Measurements from ENCODE around the gene ARID1A. TPM values are rescaled to one million over a fixed set of nuclear protein-coding genes. Genes with fewer than 3 reads are reported as not detected.

Gene ARID1A
- total and polyA plus RNA-seq, 9 donors = 27.6 to 102 (median 62.1) TPM

- H3K4me3 ChIP-seq = no peak overlapping the region
- TF ChIP-seq, protein P1, sequence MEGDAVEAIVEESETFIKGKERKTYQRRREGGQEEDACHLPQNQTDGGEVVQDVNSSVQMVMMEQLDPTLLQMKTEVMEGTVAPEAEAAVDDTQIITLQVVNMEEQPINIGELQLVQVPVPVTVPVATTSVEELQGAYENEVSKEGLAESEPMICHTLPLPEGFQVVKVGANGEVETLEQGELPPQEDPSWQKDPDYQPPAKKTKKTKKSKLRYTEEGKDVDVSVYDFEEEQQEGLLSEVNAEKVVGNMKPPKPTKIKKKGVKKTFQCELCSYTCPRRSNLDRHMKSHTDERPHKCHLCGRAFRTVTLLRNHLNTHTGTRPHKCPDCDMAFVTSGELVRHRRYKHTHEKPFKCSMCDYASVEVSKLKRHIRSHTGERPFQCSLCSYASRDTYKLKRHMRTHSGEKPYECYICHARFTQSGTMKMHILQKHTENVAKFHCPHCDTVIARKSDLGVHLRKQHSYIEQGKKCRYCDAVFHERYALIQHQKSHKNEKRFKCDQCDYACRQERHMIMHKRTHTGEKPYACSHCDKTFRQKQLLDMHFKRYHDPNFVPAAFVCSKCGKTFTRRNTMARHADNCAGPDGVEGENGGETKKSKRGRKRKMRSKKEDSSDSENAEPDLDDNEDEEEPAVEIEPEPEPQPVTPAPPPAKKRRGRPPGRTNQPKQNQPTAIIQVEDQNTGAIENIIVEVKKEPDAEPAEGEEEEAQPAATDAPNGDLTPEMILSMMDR (IDR thresholded peaks at IDR 0.05) = no peak
- TF ChIP-seq EP300 (IDR thresholded peaks at IDR 0.05) = no peak
- TF ChIP-seq POLR2A (IDR thresholded peaks at IDR 0.05) = no peak
- intact Hi-C loops (cut with DNase I) = loop anchor here in 1 of 4 donors (10.0 kb wide), 1 partner anchor 45 kb away; no protein-coding TSS in a partner anchor
- WGBS, 3 donors = 77 to 80% (median 79%) methylated on average over 6 of the region's 6 CpGs
- no peaks in the 10 kb centered on the region for H3K27me3 ChIP-seq
- no peaks in the 10 kb centered on the region for H3K9me3 ChIP-seq
- H3K36me3 ChIP-seq = no peaks in the 10 kb centered on the region
- peaks cover 11% of the 10 kb centered on the region for H3K4me1 ChIP-seq (ENCODE audit: insufficient read depth)
- H3K27ac ChIP-seq = no peak overlapping the region
- DNase-seq = no peak
Measured at GRCh38 chr1:26829184-26829911, 133.5 kb downstream of the ARID1A start.

GRCh38 chr1:26831059-26831458, 135.2 kb downstream of the ARID1A start:
- Histone ChIP-seq H3K27me3 (no peaks in the 10 kb centered on the region), H3K4me1 (ENCODE audit: insufficient read depth) (peaks cover 11% of the 10 kb centered on the region), H3K36me3 (no peaks in the 10 kb centered on the region), H3K4me3 (no peak overlapping the region), H3K27ac (no peak overlapping the region), H3K9me3 (no peaks in the 10 kb centered on the region)
- DNase-seq = no peak
- TF ChIP-seq EP300 (IDR thresholded peaks at IDR 0.05) = no peak
- TF ChIP-seq, protein P1 (IDR thresholded peaks at IDR 0.05) = no peak
- no peak for TF ChIP-seq POLR2A (IDR thresholded peaks at IDR 0.05)
- intact Hi-C loops (cut with DNase I) = no loop called here
- WGBS, 3 donors = 90 to 95% (median 94%) methylated on average over 3 of the region's 3 CpGs

Small RNA genes lying within 50 kb of the gene (small RNA-seq; reads per million reads assigned to genes)
- not detected for gene AL627082.1
- not detected for gene RN7SL165P

Other genes starting within 250 kb of the ARID1A start
- gene HMGN2, start 223.6 kb upstream of the ARID1A start, total RNA-seq = 100 to 1,000 TPM; 199 to 504 (median 381) TPM
- gene HMGN2, start 223.6 kb upstream of the ARID1A start, polyA plus RNA-seq = 100 to 1,000 TPM; 608 to 609 TPM
- 10 to 100 TPM in 1 of 7 donors, 1 to 10 TPM in 6; 3.2 to 18.8 (median 5.2) TPM for gene RPS6KA1, start 166.3 kb upstream of the ARID1A start, total RNA-seq
- gene RPS6KA1, start 166.3 kb upstream of the ARID1A start, polyA plus RNA-seq = 10 to 100 TPM in 1 of 2 donors, 1 to 10 TPM in 1; 2.2 to 11.2 TPM
- gene PIGV, start 91.9 kb downstream of the ARID1A start, total RNA-seq = 10 to 100 TPM in 5 of 7 donors, 1 to 10 TPM in 2; 9.2 to 15.4 (median 10.5) TPM
- gene PIGV, start 91.9 kb downstream of the ARID1A start, polyA plus RNA-seq = 10 to 100 TPM; 12.4 to 13.3 TPM
- 10 to 100 TPM; 10.7 to 15.8 (median 12.3) TPM for gene ZDHHC18, start 130.7 kb downstream of the ARID1A start, total RNA-seq
- gene ZDHHC18, start 130.7 kb downstream of the ARID1A start, polyA plus RNA-seq = 10 to 100 TPM in 1 of 2 donors, 1 to 10 TPM in 1; 9.5 to 12.9 TPM
- under 1 TPM in 5 of 7 donors, not detected in 2; 0.35 to 0.80 (median 0.37) TPM for gene SFN, start 167.1 kb downstream of the ARID1A start, total RNA-seq
- gene SFN, start 167.1 kb downstream of the ARID1A start, polyA plus RNA-seq = under 1 TPM in 1 of 2 donors, not detected in 1; 0.17 TPM
- gene GPN2, start 194.3 kb downstream of the ARID1A start, total RNA-seq = 10 to 100 TPM in 5 of 7 donors, 1 to 10 TPM in 2; 6.9 to 27.8 (median 20.4) TPM
- gene GPN2, start 194.3 kb downstream of the ARID1A start, polyA plus RNA-seq = 10 to 100 TPM; 14.6 to 20.9 TPM
- gene GPATCH3, start 204.5 kb downstream of the ARID1A start, total RNA-seq = 10 to 100 TPM in 5 of 7 donors, 1 to 10 TPM in 2; 3.1 to 16.4 (median 11.3) TPM
- gene GPATCH3, start 204.5 kb downstream of the ARID1A start, polyA plus RNA-seq = 1 to 10 TPM; 7.6 to 9.6 TPM
- gene NR0B2, start 218.0 kb downstream of the ARID1A start, total RNA-seq = under 1 TPM in 1 of 7 donors, not detected in 6; 0.18 TPM
- under 1 TPM in 1 of 2 donors, not detected in 1; 0.18 TPM for gene NR0B2, start 218.0 kb downstream of the ARID1A start, polyA plus RNA-seq
- 10 to 100 TPM; 32.8 to 66.9 (median 57.1) TPM for gene NUDC, start 225.7 kb downstream of the ARID1A start, total RNA-seq
- gene NUDC, start 225.7 kb downstream of the ARID1A start, polyA plus RNA-seq = 10 to 100 TPM; 57.6 to 76.7 TPM

Data from ovary (tissue), 9 donors.